Amniotic epithelial cell (primary cell): ENCODE results near the gene SLC27A5.

Source experiments
- DNase-seq: peaks from one replicate; pipeline ENCODE4 v3.0.0-alpha.2; 2010; ENCODE audit warnings: low read depth

The SLC27A5 gene

GRCh38 chr19:58511353-58512208 lies at the start of gene SLC27A5:
Gene SLC27A5, minus strand, starts transcription at chr19:58511992. Its CDS starts 37 bp downstream, at chr19:58511955.
- no peak for DNase-seq

- DNase-seq, result no peak
Measured at GRCh38 chr19:58560921-58561320, 49.1 kb upstream of the SLC27A5 start.

GRCh38 chr19:58560007-58560887 lies 48.5 kb upstream of the SLC27A5 start:
- DNase-seq, result no peak

GRCh38 chr19:58559275-58560006 lies 47.6 kb upstream of the SLC27A5 start:
- DNase-seq, result peak; percentile 89

GRCh38 chr19:58558623-58559274 lies 47.0 kb upstream of the SLC27A5 start:
- DNase-seq, result peak; percentile 96

GRCh38 chr19:58558066-58558622 lies 46.4 kb upstream of the SLC27A5 start, which contains the start of gene UBE2M:
Gene UBE2M, minus strand, starts transcription at chr19:58558611. Its CDS starts 230 bp downstream, at chr19:58558381.
- DNase-seq, result peak; percentile 37

- DNase-seq, result no peak
Measured at GRCh38 chr19:58557221-58558065, 45.7 kb upstream of the SLC27A5 start.

GRCh38 chr19:58556622-58557220 lies 44.9 kb upstream of the SLC27A5 start:
- DNase-seq, result no peak

- DNase-seq, result no peak
Measured at GRCh38 chr19:58555920-58556621, 44.3 kb upstream of the SLC27A5 start.

- DNase-seq, result no peak
Measured at GRCh38 chr19:58555369-58555885, 43.6 kb upstream of the SLC27A5 start.

- peak; percentile 94 for DNase-seq
Measured at GRCh38 chr19:58554494-58555368, 42.9 kb upstream of the SLC27A5 start, which contains the start of gene CHMP2A. Gene CHMP2A, minus strand, starts transcription at chr19:58555105. Its CDS starts 893 bp downstream, at chr19:58554212.

- no peak for DNase-seq
Measured at GRCh38 chr19:58553799-58554493, 42.2 kb upstream of the SLC27A5 start.

- no peak for DNase-seq
Measured at GRCh38 chr19:58552655-58553054, 40.9 kb upstream of the SLC27A5 start.

GRCh38 chr19:58551577-58552471 lies 40.0 kb upstream of the SLC27A5 start:
- no peak for DNase-seq

- no peak for DNase-seq
Measured at GRCh38 chr19:58551123-58551497, 39.3 kb upstream of the SLC27A5 start.
